ENCODE data around the gene KDM1A.

DNA sequence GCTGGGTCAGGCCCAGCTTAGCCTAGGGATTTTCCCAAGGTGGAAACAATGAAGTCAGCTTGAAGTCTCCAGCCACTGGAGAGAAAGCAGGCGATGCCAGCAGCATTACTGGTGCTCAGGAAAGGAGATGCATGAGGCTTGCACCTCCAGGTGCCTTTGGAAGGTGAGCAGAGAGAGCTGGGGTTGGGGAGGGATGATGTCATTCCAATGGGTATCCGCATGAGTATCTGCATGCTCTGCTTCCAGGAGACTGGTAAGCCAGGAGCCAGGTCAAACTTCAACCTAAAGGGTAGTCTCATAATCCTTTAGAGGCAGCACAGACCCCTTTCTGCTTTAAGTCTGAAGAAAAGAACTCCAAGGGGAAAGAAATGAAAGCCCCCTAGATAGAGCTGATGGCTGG, 68.8 kb downstream of the KDM1A start:
- TF ChIP-seq PHF8 (IDR thresholded peaks at IDR 0.05; ENCODE audit: borderline replicate concordance, low read length): no peak
- TF ChIP-seq, protein P1, sequence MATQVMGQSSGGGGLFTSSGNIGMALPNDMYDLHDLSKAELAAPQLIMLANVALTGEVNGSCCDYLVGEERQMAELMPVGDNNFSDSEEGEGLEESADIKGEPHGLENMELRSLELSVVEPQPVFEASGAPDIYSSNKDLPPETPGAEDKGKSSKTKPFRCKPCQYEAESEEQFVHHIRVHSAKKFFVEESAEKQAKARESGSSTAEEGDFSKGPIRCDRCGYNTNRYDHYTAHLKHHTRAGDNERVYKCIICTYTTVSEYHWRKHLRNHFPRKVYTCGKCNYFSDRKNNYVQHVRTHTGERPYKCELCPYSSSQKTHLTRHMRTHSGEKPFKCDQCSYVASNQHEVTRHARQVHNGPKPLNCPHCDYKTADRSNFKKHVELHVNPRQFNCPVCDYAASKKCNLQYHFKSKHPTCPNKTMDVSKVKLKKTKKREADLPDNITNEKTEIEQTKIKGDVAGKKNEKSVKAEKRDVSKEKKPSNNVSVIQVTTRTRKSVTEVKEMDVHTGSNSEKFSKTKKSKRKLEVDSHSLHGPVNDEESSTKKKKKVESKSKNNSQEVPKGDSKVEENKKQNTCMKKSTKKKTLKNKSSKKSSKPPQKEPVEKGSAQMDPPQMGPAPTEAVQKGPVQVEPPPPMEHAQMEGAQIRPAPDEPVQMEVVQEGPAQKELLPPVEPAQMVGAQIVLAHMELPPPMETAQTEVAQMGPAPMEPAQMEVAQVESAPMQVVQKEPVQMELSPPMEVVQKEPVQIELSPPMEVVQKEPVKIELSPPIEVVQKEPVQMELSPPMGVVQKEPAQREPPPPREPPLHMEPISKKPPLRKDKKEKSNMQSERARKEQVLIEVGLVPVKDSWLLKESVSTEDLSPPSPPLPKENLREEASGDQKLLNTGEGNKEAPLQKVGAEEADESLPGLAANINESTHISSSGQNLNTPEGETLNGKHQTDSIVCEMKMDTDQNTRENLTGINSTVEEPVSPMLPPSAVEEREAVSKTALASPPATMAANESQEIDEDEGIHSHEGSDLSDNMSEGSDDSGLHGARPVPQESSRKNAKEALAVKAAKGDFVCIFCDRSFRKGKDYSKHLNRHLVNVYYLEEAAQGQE (IDR thresholded peaks at IDR 0.05; ENCODE audit: borderline replicate concordance): no peak
- TF ChIP-seq, protein P1 (CRISPR knock-in tag; IDR thresholded peaks at IDR 0.05; ENCODE audit: low read depth): no peak
- no peak for TF ChIP-seq TEAD2 (tag; IDR thresholded peaks at IDR 0.05)
- TF ChIP-seq, protein P2, sequence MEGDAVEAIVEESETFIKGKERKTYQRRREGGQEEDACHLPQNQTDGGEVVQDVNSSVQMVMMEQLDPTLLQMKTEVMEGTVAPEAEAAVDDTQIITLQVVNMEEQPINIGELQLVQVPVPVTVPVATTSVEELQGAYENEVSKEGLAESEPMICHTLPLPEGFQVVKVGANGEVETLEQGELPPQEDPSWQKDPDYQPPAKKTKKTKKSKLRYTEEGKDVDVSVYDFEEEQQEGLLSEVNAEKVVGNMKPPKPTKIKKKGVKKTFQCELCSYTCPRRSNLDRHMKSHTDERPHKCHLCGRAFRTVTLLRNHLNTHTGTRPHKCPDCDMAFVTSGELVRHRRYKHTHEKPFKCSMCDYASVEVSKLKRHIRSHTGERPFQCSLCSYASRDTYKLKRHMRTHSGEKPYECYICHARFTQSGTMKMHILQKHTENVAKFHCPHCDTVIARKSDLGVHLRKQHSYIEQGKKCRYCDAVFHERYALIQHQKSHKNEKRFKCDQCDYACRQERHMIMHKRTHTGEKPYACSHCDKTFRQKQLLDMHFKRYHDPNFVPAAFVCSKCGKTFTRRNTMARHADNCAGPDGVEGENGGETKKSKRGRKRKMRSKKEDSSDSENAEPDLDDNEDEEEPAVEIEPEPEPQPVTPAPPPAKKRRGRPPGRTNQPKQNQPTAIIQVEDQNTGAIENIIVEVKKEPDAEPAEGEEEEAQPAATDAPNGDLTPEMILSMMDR (IDR thresholded peaks at IDR 0.05 in 2 of 3, conservative IDR thresholded peaks at IDR 0.05 in 1 of 3; ENCODE audit: insufficient read depth in 2 of 3, low read depth in 1 of 3, low read length in 3 of 3): no peak
- TF ChIP-seq CEBPB (tag; IDR thresholded peaks at IDR 0.05): no peak
- TF ChIP-seq, protein P3, sequence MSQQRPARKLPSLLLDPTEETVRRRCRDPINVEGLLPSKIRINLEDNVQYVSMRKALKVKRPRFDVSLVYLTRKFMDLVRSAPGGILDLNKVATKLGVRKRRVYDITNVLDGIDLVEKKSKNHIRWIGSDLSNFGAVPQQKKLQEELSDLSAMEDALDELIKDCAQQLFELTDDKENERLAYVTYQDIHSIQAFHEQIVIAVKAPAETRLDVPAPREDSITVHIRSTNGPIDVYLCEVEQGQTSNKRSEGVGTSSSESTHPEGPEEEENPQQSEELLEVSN (IDR thresholded peaks at IDR 0.05; ENCODE audit: borderline replicate concordance in 1 of 2, extremely low read depth in 1 of 2, insufficient read depth in 1 of 2, insufficient read length in 1 of 2, low read depth in 1 of 2, low read length in 1 of 2, poor library complexity in 1 of 2, severe bottlenecking in 1 of 2): no peak

All from K562 (cell line).